Ovary (tissue), 3 donors: ENCODE data around the gene FBXL2.

ENCODE experiments used
- CTCF ChIP-seq, 3 donors: fragments of 450-650 bp in 2 of 3; fragments of 200-600 bp in 1 of 3; IDR thresholded peaks; one replicate each; pipeline versions ENCODE4 v1.5.1 to v1.8.0; 2016 to 2022; ENCODE audit warnings: antibody characterized with exemption in 3 of 3, mild to moderate bottlenecking in 1 of 3
- EP300 ChIP-seq: sonication (generic); formaldehyde crosslinking; IDR thresholded peaks from one replicate; pipeline ENCODE4 v1.6.1; 2017; ENCODE audit warnings: antibody characterized with exemption
- POLR2A ChIP-seq: fragments of 450-650 bp; IDR thresholded peaks from one replicate; pipeline ENCODE4 v1.6.1; 2017; ENCODE audit warnings: antibody characterized with exemption, mild to moderate bottlenecking, moderate library complexity
- donor health status: DM: no; HTN: no; CAD: no.

- TF ChIP-seq CTCF (IDR thresholded peaks at IDR 0.05) (peak in 1 of 3 donors; percentile 3), POLR2A (no peak), EP300 (no peak)
These were observed 95.8 kb downstream of the FBXL2 start for GRCh38 chr3:33373082-33373437.
